GM18498 (cell line): Measurements from ENCODE around the gene PRPF39.
"Not testable (repeated sequence)": the region's sequence is repeated elsewhere in the genome, so short reads cannot be mapped to it uniquely, and the experiment has no call there.

ENCODE experiments used
- ATAC-seq: cut with Tn5 transposase; IDR thresholded peaks from one replicate; pipeline ENCODE4 v1.9.1; 2021; ENCODE audit warnings: mild to moderate bottlenecking, moderate library complexity; ENCODE audit not compliant: unreplicated experiment

The PRPF39 gene

DNA sequence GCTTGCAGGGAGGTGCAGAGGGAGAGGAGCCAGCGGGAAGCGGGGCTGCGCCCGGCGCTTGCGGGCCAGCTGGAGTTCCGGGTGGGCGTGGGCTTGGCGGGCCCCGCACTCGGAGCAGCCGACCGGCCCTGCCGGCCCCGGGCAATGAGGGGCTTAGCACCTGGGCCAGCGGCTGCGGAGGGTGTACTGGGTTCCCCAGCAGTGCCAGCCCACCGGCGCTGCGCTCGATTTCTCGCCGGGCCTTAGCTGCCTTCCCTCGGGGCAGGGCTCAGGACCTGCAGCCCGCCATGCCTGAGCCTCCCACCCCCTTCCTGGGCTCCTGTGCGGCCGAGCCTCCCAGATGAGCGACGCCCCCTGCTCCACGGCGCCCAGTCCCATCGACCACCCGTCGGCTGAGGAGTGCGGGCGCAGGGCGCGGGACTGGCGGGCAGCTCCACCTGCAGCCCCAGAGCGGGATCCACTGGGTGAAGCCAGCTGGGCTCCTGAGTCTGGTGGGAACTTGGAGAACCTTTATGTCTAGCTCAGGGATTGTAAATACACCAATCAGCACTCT lies 3.4 kb upstream of the PRPF39 start:
- not testable (repeated sequence) for ATAC-seq

DNA sequence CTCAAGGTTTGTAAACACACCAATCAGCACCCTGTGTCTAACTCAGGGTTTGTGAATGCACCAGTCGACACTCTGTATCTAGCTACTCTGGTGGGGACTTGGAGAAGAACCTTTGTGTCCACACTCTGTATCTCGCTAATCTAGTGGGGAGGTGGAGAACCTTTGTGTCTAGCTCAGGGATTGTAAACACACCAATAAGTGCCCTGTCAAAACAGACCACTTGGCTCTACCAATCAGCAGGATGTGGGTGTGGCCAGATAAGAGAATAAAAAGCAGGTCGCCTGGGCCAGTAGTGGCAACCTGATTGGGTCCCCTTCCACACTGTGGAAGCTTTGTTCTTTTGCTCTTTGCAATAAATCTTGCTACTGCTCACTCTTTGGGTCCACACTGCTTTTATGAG lies 2.8 kb upstream of the PRPF39 start:
- ATAC-seq, result not testable (repeated sequence)

DNA sequence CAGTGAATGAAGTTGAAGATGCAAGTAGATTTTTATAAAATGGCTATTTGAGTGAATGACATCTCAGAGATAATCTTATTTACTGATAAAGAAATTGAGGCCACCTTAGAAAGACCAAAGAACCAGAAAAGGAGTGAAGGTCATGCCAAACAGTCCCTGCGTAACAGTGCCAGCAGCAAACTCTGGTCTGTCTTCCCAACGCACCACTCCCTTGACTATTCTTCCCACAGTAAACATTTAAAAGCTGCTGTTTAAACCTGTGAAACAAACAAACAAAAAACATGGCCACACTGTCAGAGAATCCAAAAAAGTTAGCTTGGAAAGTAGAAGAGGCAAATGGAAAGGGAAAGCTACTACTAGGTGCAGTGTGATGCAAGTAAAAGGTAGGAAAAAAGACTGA lies 1.5 kb upstream of the PRPF39 start:
- no peak for ATAC-seq

DNA sequence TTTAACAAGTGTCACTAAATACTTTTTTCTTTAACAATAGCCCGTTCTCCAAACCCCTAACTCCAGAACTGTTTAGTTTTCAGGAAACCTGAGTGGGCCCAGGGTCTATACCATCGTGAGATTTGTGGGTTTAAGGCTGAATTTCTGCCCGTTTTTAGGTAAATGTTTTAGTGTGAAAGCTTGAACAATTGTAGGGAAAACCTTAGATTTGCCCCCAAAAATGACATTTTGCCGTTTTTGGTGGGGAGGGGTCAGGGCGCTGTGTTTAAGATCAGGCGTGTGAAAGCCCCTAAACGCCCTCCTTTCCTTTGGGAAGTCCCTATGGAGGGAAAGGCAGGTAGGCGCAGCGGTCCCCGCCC lies 320 bp upstream of the PRPF39 start:
- no peak for ATAC-seq

DNA sequence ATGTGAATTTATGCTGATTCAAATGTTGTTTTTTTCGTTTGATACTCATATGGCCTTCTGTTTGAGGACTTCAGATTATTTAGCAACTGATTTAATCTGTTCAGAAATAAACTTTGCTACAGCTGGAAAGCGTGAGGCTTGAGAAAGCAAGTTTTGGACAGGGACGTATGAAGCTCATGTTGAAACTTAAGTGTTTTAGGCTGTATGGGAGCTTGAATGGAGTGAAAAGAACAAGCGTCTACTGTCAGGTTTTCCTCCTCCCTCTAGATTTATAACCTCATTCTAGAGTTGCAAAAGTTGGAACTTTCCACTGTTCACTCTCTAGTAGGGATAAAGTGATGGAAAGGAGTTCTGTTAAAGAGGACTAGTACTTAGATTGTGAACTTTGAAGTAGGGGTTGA lies 1.0 kb downstream of the PRPF39 start:
- no peak for ATAC-seq

DNA sequence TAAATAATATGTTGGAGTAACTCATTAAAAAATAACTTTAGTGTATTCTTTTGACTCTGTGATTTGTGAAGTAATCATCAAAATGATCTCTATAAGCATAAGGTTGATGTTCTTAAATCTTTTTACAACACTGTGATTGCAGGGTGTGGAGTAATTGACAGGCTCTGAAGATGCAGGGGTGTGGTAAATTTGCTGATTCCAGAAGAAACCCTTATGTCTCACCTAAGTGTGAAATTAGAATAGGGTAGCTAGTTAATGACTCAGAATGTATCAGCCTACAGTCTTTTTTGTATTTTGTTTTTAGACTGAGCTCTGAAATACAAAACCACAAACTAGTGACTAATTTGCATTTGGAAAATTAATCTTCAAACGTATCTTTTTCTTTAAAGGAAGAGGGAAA lies 5.9 kb downstream of the PRPF39 start:
- peak; percentile 79 for ATAC-seq

DNA sequence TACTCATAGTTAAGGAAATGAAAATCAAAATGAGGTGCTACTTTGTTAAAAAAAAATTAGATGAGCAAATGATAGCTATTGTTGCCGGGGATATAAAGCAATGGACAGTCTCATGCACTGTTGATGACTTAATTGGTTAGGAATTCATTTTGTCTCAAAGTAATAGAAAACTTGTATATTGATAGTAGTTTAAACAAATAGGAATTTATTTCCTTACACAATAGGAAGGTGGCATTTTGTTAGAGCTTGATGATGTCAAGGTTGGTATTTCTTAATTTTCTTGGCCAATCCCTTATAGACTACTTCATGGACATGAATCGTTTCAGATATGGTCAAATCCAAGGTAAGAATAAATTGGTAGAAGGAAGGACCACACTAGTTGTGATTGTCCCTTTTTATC lies 7.8 kb downstream of the PRPF39 start:
- ATAC-seq, result no peak

DNA sequence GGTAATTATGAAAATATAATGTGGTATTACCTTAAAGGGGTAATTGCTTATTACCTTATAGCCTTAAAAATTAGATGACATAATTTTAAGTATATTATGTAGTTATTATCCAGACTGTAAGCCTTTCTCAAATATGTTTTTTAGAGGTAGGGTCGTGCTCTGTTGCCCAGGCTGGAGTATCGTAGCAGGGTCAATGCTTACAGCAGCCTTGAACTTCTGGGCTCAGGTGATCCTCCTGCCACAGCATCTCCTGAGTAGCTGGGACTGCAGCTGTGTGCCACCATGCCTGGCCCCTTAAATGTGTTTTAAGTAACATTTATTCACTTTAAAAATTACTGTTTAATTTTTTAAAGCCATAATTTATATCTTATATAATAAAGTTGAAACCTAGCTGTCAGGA lies 10.4 kb downstream of the PRPF39 start:
- ATAC-seq, result no peak

DNA sequence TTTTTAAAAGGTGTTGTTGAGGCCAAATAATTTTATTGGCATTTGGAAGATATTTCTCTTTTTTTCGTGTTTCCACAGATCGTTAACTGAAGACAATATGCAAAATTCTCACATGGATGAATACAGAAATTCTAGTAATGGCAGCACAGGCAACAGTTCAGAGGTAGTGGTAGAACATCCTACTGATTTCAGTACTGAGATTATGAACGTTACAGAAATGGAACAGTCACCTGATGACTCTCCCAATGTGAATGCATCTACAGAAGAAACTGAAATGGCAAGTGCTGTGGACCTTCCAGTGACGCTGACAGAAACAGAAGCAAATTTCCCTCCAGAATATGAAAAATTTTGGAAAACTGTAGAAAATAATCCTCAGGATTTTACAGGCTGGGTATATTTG lies 11.2 kb downstream of the PRPF39 start:
- ATAC-seq, result no peak

DNA sequence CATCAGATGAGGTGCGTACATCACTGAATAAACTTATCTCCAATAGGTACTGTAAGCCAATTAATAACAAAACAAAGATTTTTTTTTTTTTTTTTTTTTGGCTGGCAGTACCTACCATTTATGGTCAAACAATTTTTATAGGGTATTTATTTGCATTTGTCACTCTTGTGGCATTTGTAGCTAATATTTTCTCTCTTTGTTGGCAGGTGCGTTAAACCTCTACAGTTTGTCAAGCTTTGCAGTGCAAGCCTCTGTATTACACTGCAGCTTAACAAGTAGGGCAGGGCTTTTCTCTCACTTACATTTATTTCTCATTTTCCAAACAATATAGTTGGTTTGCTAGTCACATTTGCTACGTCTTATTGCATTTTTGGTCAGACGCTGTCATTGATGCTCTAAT lies 12.3 kb downstream of the PRPF39 start:
- no peak for ATAC-seq

DNA sequence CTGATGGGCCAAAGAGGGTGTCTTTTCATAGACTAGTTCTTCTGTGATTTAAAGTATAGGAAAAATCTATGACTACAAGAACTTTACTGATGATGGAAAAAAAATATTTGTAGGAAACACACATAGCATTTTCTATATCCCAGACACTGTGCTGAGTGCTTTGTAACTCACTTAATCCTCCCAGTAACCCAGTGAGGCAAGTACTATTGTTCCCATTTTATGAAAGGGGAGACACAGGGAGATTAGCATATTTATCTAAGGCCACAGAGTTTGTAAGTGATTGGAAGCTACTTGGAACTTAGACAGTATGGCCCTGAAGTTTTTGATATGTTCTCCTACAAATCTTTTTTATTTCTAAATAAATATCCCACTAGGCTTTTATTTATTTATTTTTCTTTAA lies 19.9 kb downstream of the PRPF39 start:
- no peak for ATAC-seq

DNA sequence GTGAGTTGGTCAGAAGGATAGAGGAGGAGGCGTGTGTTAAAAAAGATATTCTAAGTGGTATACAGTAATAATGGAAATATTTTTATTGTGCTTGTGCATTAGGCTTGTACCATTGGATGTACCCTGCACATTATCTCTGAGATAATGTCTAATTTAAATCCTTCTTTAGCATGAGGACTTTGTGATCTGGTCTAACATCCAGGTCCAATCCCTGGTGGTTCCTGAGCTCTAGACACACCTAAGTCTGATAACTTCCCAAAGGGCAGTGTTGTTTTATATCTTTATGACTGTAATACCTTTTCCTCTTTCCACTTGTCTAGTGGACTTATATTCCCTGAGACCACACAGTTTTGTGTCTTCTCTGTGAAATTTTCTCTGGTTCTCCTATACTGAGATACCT lies 20.6 kb downstream of the PRPF39 start:
- no peak for ATAC-seq

DNA sequence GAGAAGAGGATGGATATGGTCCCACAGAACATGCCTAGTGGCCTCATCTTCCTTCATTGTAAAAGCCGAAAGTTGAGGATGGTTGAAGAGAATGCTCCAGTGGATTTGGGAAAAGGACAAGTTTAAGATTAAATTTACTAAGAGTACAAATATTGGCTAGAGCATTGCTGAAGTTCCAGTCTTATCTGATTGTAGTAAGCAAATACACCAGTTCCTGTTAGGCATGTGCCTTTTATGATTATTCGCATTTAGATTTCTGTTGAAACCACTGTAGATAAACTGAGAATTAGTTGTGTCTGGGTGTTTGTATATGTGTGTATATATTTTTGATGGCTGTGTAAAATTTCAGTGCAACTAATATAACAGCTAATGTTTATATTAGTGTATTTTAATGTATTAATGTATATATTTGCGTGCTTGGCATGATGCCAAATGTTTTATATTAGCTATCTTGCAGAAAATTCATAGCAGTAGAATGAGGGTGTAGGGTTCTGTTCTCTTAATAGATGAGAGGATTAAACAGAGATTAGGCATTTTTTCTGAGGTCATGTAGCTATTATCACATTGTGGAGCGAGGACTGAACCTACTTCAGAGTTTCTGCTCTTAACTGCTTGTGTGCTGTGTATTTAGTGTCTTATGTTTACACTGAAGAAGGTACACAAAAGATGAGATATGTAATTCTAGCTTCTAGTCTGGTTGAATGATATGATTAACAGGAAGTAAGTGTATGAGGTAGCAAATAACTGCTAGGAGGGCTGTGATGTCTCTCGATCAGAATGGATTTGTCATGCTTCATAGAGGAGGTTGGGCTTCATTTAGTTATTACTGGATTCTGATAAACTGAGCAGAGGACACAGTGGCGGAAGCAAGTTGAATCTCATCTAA lies 29.2 kb downstream of the PRPF39 start:
- no peak for ATAC-seq

DNA sequence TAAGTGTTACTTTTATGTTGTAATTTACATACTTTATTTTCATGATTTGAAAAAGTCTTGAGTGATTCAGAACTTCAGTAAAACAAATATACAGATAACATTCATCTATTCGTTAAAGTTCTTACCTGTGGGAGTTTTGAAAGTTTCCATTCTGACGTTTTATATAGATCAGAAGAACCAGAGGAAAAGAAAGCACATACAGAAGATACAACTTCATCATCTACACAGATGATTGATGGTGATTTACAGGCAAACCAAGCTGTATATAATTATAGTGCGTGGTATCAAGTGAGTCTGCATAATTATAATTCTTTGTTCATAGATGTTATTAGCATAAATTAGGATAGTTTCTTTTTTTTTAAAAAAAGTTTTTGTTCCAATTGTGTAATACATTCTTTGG lies 30.4 kb downstream of the PRPF39 start:
- ATAC-seq, result no peak

DNA sequence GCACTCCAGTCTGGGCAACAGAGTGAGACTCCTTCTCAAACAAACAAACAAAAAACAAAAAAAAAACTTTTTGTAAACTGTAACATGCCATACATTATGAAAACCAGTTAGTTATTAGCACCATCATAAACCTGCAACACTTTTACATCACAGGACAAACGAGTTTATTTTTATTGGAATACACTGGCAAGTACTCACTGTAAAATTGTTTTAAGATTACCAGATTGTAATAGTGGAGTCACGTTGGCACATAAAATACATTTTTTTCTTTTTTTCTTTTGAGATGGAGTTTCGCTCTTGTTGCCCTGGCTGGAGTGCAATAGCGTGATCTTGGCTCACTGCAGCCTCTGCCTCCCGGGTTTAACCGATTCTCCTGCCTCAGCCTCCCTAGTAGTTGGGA lies 34.7 kb downstream of the PRPF39 start:
- no peak for ATAC-seq

DNA sequence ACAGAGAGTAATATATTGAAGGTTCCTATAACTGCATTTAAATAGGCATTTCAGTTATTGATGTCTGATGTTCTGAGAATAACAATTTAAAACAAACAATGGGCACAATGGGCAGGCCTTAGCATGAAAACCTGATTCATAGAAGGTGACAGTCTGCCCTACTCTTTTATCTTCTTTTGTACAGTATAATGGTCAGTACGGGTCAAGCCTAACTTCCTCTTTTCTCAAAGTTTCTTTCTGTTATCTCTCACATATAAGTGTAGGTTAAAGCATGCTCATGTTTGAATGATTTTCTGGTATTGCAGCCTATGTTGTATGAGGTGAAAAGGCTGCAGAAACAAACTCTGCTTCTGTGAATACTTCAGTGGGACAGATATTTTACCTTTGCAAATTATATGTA lies 36.2 kb downstream of the PRPF39 start:
- no peak for ATAC-seq

DNA sequence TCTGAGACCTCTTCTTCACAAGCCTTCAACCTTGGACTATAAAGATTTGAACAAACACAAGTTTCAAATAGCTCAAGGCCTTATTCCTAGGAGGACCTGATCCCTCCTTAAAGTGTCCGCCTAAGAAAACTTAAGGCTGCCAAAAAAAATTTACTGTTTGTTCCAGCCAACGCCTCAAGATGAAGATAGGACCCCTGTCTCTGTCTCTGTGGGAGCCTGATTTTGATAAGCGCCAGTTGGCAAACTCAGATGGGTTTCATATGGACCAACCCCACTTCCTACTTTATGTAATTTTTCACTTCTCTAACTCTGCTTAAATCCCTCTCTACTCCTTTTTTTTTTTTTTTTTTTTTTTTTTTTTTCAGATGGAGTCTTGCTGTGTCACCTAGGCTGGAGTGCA lies 39.4 kb downstream of the PRPF39 start:
- ATAC-seq, result no peak

DNA sequence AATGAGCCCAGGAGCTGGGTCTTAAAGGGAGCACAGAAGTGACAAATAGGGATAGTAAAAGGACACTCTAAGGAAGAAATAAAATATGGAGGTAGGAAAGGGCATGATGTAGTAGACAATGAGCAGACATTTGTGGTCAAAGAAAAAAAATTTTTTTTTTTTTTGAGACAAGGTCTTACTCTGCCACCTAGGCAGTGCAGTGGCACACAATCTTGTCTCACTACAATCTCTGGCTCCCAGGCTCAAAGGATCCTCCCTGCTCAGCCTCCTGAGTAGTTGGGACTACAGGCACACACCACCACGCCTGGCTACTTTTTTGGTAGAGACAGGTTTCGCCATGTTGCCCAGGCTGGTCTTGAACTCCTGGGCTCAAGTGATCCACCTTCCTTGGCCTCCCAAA lies 41.8 kb downstream of the PRPF39 start:
- ATAC-seq, result no peak

DNA sequence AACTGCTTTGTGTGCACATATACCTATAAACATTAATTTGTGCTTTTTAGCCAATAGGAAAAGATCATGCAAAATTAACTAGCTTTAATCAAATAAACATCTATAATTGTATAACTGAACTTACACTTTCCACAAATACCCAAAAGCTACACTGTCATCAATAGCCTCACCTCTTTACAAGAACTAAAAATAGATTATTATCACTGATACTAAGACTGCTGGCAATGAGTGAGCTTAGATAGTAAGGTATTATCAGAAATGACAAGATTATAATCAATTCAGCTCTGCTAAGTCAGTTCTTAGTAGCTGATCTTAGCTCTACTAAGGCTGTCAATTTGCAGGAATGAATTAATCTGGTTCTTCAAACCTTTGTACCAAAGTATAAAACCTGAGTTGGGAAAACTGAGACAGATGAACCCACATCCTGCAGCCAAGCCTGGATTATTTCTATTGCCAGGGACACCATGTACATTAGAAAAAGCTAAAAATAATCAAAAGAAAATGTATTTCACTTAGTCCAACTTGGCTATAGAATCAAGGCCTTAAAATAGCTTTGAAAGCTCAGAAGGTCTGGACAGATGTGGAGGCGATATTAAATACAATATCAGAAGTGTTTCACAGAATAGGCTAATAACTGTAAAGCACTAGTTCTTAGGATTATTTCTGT lies 45.2 kb downstream of the PRPF39 start:
- ATAC-seq, result no peak

DNA sequence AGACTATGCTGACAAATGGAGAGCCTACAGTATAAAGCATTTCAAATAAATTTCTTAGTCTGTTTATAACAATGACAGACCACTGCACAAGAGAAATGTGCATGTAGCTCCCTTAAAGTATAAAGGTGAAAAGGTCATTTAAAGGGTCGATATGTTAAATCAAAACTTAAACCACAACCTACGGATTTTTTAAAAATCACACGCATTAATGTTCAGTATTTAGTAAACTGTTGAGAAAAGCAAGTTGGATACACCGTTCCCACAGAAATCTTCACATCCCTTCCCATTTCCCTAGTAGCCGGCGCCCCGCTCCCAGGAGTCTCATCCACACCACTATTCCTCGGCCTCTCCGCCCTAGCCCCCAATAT lies 49.8 kb downstream of the PRPF39 start:
- ATAC-seq, result no peak

DNA sequence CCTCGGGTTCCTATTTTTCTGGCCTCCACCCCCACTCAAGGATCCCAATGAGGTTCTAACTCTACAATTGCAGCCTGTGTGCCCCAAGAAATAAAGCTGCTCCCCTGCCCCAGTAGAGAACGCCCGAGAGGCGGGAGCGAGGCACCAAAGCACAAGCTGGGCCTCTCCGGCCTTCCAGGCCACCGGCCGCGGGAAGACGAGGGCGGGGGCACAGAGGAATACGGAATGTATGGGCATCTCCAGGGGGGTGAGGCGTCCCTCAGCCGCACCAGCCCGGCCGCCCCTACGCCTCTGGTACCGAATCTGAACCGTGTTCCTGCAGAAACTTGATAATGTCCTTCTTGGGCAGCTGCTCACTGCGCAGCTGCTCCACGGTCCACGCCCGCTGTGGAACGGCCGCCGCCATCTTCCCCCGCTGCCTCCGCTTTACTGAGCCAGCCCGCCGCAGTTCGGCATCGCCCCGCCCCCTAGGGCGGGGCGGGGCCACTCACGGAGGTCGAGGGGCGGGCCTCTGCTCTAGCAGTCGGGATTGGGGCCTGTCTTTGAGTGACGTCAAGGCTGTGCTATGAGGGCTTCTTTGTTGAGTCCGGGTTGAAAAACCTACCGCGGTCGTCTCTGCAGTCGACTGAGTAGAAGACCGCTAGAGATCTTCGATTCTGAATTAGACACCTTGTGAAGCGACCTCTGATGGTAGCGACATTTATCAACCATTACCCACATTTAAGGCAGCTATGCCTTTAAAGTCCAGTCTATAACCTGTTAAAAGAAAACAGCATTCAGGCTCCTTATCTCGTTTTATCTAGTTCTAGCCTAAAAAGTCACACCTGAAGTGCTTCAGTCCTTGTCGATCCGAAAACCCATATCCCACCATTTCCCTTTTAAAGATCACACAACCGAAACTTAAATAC lies 50.4 kb downstream of the PRPF39 start, which contains the start of gene FKBP3:
Gene FKBP3, minus strand, starts transcription at position 431 of the 908 bp plus-strand sequence. Its CDS starts 25 bp downstream, at position 406.
- peak; percentile 91 for ATAC-seq
